A673 (cell line): ENCODE measurements around the gene GZF1. TPM values are rescaled to one million over a fixed set of nuclear protein-coding genes. Genes with fewer than 3 reads are reported as not detected.

Source experiments
- BruUV-seq: library from RNA; stranded (reverse); fragments of 400-500 nt; replicated peaks from 2 replicates; lab custom pipeline; 2021; lab: Mats Ljungman, UMichigan
- CTCF ChIA-PET: fragments of 300-600 bp; sonication (Branson Sonifier 250); formaldehyde crosslinking; loops from one replicate; lab custom pipeline; 2022; ENCODE audit warnings: antibody characterized with exemption; lab: Charles Lee
- POLR2A ChIA-PET: fragments of 300-600 bp; sonication (Branson Sonifier 250); formaldehyde crosslinking; loops from one replicate; lab custom pipeline; 2022; ENCODE audit warnings: antibody characterized with exemption; ENCODE audit not compliant: low non-redundant PET; lab: Charles Lee
- DNase-seq: peaks from one replicate; pipeline ENCODE4 v3.0.0-alpha.2; 2015; ENCODE audit warnings: low spot score
- H3K27ac ChIP-seq: fragments of 200-600 bp; sonication (generic); 2 replicates; pipeline ENCODE4 v1.5.1; 2016; ENCODE audit warnings: mixed run types, low read depth, mild to moderate bottlenecking, mixed read lengths, antibody characterized with exemption, low read length; ENCODE audit not compliant: poor library complexity, severe bottlenecking
- H3K27me3 ChIP-seq: fragments of 200-600 bp; sonication (generic); replicated peaks from 2 replicates; pipeline ENCODE4 v1.6.1; 2017; ENCODE audit warnings: mixed run types, low read depth, mild to moderate bottlenecking, mixed read lengths, antibody characterized with exemption, low read length; ENCODE audit not compliant: insufficient read depth, poor library complexity
- H3K36me3 ChIP-seq: fragments of 200-600 bp; sonication (generic); 2 replicates; pipeline ENCODE4 v1.6.1; 2016; ENCODE audit warnings: mixed run types, mild to moderate bottlenecking, mixed read lengths, antibody characterized with exemption, low read length; ENCODE audit not compliant: insufficient read depth, poor library complexity, severe bottlenecking
- H3K4me1 ChIP-seq: fragments of 200-600 bp; sonication (generic); 2 replicates; pipeline ENCODE4 v1.6.1; 2017; ENCODE audit warnings: mixed run types, mild to moderate bottlenecking, mixed read lengths, antibody characterized with exemption, low read length; ENCODE audit not compliant: insufficient read depth, poor library complexity, severe bottlenecking
- H3K4me3 ChIP-seq: fragments of 200-600 bp; sonication (generic); 2 replicates; pipeline ENCODE4 v1.5.1; 2016; ENCODE audit warnings: low read depth, mixed run types, mild to moderate bottlenecking, mixed read lengths, low read length; ENCODE audit not compliant: poor library complexity, severe bottlenecking
- H3K9me3 ChIP-seq: fragments of 200-600 bp; sonication (generic); 2 replicates; pipeline ENCODE4 v1.6.1; 2016; ENCODE audit warnings: mixed run types, low read depth, mild to moderate bottlenecking, mixed read lengths, antibody characterized with exemption, low read length; ENCODE audit not compliant: poor library complexity, severe bottlenecking
- CTCF ChIP-seq: fragments of 300-800, 200-600 bp; sonication (generic); conservative IDR thresholded peaks from 2 replicates; pipeline ENCODE4 v1.5.1; 2017; ENCODE audit warnings: low read depth, mild to moderate bottlenecking, antibody characterized with exemption, low read length, moderate library complexity, mixed read lengths
- EZH2 ChIP-seq: fragments of 200-600 bp; sonication (generic); IDR thresholded peaks from 2 replicates; pipeline ENCODE4 v1.6.1; 2017; ENCODE audit warnings: borderline replicate concordance, low read depth, mild to moderate bottlenecking, mixed read lengths, antibody characterized with exemption, low read length; ENCODE audit not compliant: poor library complexity, severe bottlenecking
- intact Hi-C: fragments of 100-400 bp; cut with micrococcal nuclease; formaldehyde crosslinking; loops from one replicate; pipeline ENCODE4 v1.10.0; 2022; ENCODE audit not compliant: unreplicated experiment
- total RNA-seq: library from RNA; stranded (reverse); gene quantifications from 2 replicates; pipeline ENCODE4 v1.2.3, GENCODE V29; 2021

The GZF1 gene
- total RNA-seq, 1 experiment from 2014 or later, result 13.7 TPM

- no peaks in the 10 kb centered on the region for H3K9me3 ChIP-seq
- POLR2A ChIA-PET, result no interaction called here
- H3K36me3 ChIP-seq, result peaks cover 27% of the 10 kb centered on the region
- H3K4me1 ChIP-seq, result no peaks in the 10 kb centered on the region
- no peak overlapping the region for H3K27ac ChIP-seq
- CTCF ChIA-PET, result no interaction called here
- H3K4me3 ChIP-seq, result no peak overlapping the region
- no peak for DNase-seq
- no peaks in the 10 kb centered on the region for H3K27me3 ChIP-seq
- no peak for TF ChIP-seq EZH2
- no peak for TF ChIP-seq CTCF
- BruUV-seq, result no TSS peak
- intact Hi-C loops, result no loop called here
Observed at GRCh38 chr20:23386304-23387117, 24.5 kb downstream of the GZF1 start.

GRCh38 chr20:23387118-23387443 lies 25.1 kb downstream of the GZF1 start:
- BruUV-seq, result no TSS peak
- no peak for DNase-seq
- TF ChIP-seq EZH2, result no peak
- no peak for TF ChIP-seq CTCF
- H3K4me3 ChIP-seq, result no peak overlapping the region
- no peak overlapping the region for H3K27ac ChIP-seq
- intact Hi-C loops, result no loop called here
- no peaks in the 10 kb centered on the region for H3K27me3 ChIP-seq
- peaks cover 27% of the 10 kb centered on the region for H3K36me3 ChIP-seq
- POLR2A ChIA-PET, result no interaction called here
- no peaks in the 10 kb centered on the region for H3K4me1 ChIP-seq
- CTCF ChIA-PET, result no interaction called here
- H3K9me3 ChIP-seq, result no peaks in the 10 kb centered on the region

GRCh38 chr20:23390091-23390774 lies 28.3 kb downstream of the GZF1 start:
- intact Hi-C loops, result no loop called here
- H3K36me3 ChIP-seq, result peaks cover 41% of the 10 kb centered on the region
- no peaks in the 10 kb centered on the region for H3K4me1 ChIP-seq
- no TSS peak for BruUV-seq
- DNase-seq, result no peak
- ChIA-PET POLR2A (no interaction called here), CTCF (no interaction called here)
- no peak overlapping the region for H3K4me3 ChIP-seq
- H3K27me3 ChIP-seq, result no peaks in the 10 kb centered on the region
- H3K27ac ChIP-seq, result no peak overlapping the region
- H3K9me3 ChIP-seq, result no peaks in the 10 kb centered on the region
- no peak for TF ChIP-seq CTCF
- no peak for TF ChIP-seq EZH2
